HG03108 (cell line): ENCODE data around the gene FRS2.

Experiments used
- ATAC-seq: cut with Tn5 transposase; IDR thresholded peaks from one replicate; pipeline ENCODE4 v1.9.1; 2021; ENCODE audit warnings: moderate library complexity; ENCODE audit not compliant: unreplicated experiment

Gene FRS2

DNA sequence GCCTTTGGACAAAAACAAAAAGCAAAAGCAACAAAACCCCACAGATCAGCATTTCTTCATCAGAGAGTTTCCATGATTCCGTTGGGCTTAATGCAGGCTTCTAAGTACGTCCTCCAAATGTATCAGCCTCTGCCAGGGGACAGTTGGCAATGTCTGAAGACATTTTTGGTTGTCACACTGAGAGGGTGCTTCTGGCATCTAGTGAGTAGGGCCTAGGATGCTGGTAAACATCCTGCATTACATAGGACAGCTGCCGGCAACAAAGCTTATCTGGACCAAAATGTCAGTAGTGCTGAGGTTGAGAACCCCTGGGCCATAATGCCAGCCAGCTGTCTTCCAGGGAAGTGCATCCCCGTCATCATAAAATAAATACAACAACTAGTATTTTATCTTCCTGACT lies 149.9 kb downstream of the FRS2 start:
- no peak for ATAC-seq

DNA sequence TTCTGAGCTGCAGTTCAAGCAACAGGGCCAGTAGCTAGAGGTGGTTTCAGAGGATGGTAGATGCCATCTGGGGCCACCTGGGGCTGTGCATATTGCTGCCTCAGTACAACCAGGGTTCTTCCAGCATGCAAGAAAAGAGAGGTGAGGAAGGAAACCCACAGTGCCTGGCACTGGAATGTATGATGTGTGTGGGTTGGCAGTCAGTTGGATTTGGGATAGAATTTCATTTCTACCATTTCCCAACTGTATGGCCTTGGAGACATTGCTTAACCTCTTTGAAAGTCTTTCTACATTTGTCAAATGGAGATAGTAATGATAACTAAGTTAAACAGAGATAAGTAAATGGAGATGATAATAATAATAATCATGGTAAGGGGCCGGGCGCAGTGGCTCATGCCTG lies 150.7 kb downstream of the FRS2 start:
- ATAC-seq = no peak

DNA sequence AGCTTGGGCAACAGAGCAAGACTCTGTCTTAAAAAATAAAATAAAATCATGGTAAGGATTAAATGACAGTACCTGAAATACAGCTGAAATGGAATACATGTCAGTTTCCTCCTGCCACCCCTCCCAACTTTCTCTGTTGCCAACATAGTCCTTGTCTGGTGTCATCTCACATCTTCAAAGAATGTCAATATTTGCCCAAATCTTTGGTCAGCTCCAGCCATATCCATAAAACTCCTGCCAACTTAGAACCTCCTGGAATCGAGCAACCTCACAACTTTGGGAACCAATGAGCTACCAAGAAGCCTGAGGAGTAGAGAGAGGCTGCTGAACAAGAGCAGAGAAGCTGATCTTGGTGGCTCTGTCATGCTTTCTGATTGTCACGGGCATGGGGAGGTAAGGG lies 151.4 kb downstream of the FRS2 start:
- ATAC-seq = no peak

DNA sequence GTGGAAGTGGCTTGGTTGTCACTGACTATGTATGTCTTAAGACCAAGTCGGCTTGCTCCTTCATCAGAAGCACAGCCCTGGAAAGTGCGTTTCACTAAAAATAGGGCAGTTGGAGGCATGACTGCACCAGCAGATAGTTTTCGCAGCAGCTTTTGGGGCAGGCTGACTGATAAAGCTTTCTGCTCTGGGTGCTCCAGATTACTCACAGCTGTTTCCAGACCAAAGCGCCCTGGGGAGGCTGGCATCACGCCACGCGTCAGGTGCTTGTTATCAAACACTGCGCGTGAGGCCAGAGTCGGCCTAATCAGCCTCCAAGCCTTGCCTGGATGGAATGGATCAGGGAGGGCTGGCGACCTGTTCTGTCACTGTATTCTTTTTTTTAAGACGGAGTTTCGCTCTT lies 153.8 kb downstream of the FRS2 start:
- ATAC-seq = no peak

DNA sequence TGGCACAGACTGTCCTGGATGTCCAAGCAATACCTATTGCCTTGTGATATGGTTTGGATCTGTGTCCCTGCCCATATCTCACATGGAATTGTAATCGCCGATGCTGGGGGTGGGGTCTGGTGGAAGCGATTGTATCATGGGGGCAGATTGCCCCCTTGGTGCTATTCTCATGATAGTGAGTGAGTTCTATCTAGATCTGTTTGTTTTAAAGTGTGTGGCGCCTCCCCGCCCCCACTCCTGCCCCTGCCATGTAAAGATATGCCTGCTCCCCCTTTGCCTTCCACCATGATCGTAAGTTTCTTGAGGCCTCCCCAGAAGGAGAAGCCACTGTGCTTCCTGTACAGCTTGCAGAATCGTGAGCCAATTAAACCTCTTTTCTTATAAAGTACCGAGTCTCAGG lies 157.3 kb downstream of the FRS2 start:
- no peak for ATAC-seq
